Spleen (tissue), 7 donors: ENCODE results near the gene PLA2G6.

Experiments used
- CTCF ChIP-seq, 11 experiments: fragments of 200-600 bp in 7 of 11; fragments of 450-650 bp in 4 of 11; sonication (generic) in 4 of 11; IDR thresholded peaks in 8 of 11; conservative IDR thresholded peaks in 3 of 11; 1 replicate in 7 of 11; 2 replicates in 4 of 11; pipeline versions ENCODE4 v1.4.0 to v1.8.0; 2016 to 2021; ENCODE audit warnings: antibody characterized with exemption in 11 of 11, inconsistent platforms in 4 of 11, mild to moderate bottlenecking in 1 of 11
- POLR2A ChIP-seq, 3 donors: fragments of 450-650 bp; IDR thresholded peaks; one replicate each; pipeline ENCODE4 v1.5.1; 2017; ENCODE audit warnings: antibody characterized with exemption in 3 of 3, mild to moderate bottlenecking in 1 of 3
- donor health status: DM: no; HTN: no; CAD: no; lungs with moderate emphysema.
- donor health status: DM: no; HTN: no; CAD: no.
- donor health status: DM: no; HTN: no; CAD: no.

- TF ChIP-seq POLR2A (IDR thresholded peaks at IDR 0.05), result no peak
- TF ChIP-seq CTCF (IDR thresholded peaks at IDR 0.05 in 8 of 11, conservative IDR thresholded peaks at IDR 0.05 in 3 of 11), result no peak
Observed at GRCh38 chr22:38067028-38067415, 114.6 kb downstream of the PLA2G6 start.
